ENCODE measurements around the gene CLK3.
A peak's percentile ranks its signal among the peaks of the same experiment; 100 is the strongest.
"Not testable (repeated sequence)": the region's sequence is repeated elsewhere in the genome, so short reads cannot be mapped to it uniquely, and the experiment has no call there.

CLK3 gene

DNA sequence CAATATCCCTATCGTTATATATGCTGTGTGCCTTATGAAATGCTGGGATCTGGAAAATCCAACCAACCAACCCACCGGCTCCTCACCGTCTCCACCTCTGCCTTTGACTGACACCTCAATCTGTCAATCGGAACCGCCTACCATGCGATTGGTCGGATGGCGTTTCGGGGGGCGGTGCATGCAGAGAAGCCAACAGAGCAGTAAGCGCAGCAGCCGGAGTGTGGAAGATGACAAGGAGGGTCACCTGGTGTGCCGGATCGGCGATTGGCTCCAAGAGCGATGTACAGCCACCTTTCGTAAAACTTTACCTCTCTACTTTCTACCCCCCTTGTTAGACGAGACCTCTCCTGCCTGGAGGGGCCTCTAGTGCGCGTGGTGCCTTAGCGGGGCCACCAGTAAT is 6.3 kb downstream of the CLK3 start:
- DNase-seq = no peak

DNA sequence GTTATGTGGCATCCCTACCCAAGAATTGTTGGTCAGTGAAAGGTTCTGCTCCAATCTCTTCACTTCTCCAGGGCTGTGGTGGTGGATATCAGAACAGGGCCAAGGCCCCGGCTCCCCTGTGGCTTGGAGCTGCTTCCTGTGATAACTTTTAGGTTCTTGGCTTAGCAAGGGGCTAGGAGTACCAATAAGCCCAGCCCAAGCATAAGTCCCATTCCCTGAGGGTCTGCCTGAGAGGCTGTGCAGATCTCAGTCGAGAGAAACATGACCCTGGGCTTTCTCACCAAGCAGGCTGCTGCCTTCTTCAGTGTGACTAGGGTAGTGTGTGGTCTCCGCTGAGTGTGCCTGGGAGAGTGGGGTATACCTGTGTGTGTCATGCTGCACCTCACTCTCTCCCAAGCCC is 7.1 kb downstream of the CLK3 start:
- no peak for DNase-seq

- no peak for DNase-seq
These were observed 8.5 kb downstream of the CLK3 start for GRCh38 chr15:74624020-74624602.

DNA sequence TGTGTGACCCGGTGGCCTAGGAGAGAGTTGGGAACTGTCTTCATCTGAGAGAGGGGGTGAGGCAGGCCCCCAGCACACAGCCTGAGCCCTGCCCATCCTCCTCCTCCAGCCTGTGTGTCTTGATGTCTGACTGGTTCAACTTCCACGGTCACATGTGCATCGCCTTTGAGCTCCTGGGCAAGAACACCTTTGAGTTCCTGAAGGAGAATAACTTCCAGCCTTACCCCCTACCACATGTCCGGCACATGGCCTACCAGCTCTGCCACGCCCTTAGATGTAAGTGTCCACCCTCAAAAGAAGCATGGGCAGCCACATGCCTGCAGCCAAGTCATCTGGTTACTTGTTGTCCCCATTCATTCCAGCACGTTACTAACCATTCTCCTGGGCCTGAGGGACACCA is 10.1 kb downstream of the CLK3 start:
- DNase-seq = no peak

DNA sequence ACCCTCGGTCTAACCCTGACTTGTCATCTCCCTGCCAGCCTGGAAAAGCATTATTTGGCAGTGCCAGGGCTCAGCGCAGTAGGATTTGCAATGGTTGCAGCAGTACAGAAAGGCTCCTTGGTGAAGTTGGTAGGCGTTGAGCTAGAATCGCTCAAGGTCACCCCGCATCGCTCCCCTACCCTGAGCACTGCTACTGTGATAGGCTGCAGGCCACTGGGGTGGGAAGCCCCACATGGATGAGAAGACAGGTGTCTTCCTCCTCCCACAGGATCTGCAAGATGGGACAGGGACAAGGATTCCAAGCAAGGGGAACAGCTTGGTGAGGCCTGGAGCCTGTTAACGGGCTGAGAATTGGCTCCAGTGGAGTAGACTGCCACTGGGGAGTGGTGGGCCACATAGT is 10.7 kb downstream of the CLK3 start:
- DNase-seq = no peak

DNA sequence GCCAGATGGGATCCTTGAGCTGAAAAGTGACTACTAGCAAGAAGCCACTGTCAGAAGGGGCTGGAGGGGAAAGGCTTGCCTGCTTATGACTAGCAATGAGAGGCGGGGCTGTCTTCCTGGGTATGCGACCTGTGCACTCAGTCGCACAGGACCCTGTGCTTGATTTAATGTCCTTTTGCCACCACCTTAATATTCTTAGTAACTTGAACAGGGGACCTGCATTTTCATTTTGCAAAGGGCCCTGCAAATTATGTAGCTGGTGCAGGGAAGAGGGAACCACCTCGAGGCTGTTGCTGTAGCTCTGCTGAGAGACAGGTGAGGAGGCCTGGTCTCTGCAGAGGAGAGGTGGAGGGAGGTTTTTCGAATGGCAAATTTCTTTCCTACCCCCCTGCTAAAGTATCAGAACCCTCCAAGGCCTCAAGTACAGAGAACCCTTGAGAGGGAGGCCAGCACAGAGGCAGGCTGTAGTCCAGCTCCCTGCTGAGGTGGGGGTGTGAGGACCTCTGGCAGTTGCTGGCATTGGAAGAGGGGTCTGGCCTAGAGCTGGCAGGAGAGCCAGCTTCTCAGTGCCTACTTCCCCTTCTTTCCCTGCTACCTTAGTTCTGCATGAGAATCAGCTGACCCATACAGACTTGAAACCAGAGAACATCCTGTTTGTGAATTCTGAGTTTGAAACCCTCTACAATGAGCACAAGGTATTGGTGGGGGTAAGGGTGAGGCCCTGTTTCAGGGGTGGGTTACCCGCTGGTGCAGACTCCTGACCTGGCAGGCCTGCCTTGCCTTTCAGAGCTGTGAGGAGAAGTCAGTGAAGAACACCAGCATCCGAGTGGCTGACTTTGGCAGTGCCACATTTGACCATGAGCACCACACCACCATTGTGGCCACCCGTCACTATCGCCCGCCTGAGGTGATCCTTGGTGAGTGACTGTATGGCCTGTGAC is 11.4 kb downstream of the CLK3 start:
- DNase-seq = no peak

- no peak for DNase-seq
These were observed 12.1 kb downstream of the CLK3 start for GRCh38 chr15:74627766-74628165.

GRCh38 chr15:74628199-74628598 is 12.6 kb downstream of the CLK3 start:
- DNase-seq = no peak

- DNase-seq = no peak
These were observed 13.3 kb downstream of the CLK3 start for GRCh38 chr15:74628949-74629348.

GRCh38 chr15:74629696-74630095 is 14.1 kb downstream of the CLK3 start:
- DNase-seq = not testable (repeated sequence)

DNA sequence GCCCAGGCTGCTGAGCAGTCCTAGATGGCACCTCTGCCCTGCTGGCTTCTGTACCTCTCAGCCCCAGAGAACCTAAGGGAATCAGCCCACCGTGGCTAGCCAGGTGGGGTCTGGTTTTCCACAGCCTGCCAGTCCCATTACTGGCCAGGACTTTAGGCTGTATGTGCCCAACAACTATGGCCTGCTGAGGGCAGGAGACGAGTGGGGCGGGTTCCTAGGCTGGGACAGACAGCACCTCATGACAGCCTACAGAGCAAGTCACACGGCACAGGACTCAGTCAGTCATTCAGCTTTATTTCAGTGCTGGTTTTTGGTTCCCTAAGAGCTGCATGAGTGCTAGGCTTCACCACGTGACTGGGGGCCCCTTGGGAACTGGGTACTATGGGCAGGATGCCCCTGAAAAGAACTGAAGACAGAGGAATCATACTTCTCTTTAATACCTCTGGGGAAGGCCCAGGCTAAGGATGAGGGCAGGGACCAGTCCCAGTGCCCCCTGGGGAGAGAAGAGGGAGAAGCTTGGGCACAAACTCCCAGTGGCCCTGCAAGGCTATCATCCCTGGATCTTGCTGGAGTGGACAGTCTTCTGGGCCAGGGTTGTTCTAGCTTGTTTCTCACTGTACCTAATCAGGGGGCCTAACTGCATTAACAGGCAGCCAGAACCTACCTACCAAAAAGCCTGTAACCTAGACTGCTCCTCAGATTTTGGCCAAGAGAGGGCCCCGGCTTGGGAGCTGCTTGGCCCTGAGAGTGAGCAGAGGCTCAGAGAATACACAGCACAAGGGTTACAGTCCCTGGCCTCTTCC is 14.8 kb downstream of the CLK3 start:
- no peak for DNase-seq

DNA sequence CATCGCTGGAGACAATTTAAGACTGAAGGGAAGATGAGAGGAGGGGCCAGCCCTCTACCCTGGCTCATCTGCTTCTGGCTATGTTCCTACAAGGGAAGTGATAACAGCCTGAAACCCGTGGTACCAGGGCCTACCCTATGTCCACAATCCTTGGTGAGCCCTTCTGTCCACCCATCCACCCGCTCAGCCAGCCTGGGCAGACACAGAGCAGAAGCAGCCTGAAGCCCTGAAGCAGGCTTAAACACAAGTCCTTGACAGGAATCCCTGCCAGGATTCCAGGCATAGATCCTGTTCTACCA is 15.4 kb downstream of the CLK3 start:
- no peak for DNase-seq

GRCh38 chr15:74631408-74631807 is 15.8 kb downstream of the CLK3 start:
- no peak for DNase-seq

DNA sequence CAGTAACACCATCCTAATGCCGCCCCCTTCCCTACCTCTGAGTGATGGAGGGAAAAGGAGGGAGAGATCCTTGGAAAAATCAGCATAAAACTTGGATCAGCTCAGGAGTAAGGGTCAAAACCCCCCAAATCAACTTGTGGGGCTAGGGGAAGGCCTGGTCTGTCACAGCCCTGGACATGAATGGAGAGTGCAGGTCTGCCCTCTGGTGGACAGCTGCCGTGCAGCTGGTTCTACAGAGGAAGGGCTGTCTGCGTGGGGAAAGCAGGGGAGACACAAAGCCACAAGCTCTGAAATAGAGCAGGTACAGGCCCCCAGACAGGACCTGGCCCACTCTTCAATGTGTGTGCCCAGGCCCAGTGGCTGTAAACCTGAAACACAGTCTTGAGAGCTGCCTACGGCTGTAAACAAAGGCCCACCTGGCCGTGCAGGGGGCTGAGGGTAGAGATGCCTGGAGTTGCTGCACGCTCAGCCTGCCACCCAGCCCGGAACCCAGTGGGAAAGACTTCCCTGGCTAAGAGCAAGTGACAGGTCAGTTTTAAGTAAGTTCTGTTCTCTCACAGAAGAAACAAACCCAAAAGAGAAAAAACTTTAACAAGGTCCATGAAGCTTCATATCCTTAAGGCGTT is 16.4 kb downstream of the CLK3 start:
- peak in 1 of 2 experiments; percentile 5 for DNase-seq

- DNase-seq = no peak
These were observed 17.0 kb downstream of the CLK3 start for GRCh38 chr15:74632601-74633000.

DNA sequence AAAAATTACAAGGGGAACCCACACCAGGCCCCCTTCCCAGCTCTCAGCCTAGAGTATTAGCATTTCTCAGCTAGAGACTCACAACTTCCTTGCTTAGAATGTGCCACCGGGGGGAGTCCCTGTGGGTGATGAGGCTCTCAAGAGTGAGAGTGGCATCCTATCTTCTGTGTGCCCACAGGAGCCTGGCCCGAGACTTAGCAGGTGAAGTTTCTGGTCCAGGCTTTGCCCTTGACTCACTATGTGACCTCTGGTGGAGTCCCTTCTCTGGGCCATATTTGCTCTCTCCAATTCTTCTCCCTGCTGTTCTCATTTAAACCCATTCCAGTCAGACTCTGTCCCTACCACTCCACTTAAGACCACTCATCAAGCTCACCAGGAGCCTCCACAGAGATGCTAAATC is 18.1 kb downstream of the CLK3 start:
- no peak for DNase-seq

- DNase-seq = peak; percentile 36 to 39
These were observed 19.6 kb downstream of the CLK3 start for GRCh38 chr15:74635228-74635627.

DNA sequence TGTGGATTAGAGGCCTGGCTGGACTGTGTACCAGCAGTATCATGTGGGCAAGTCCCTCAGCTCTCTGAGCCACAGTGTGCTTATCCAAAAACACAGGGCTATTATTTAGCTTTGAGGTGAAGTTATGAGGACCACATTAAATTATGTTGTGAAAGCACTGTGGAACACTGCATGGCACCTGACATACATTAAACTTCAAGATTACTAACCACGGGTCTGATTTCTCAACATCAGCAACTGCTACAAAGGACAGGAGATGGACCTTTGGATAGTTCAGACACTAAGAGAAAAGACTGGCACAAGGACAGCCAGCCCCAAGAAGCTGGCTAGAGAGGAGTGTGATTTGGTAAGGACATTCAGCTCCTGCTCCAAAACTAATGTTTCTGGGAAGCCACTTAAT is 21.3 kb downstream of the CLK3 start:
- DNase-seq = no peak

DNA sequence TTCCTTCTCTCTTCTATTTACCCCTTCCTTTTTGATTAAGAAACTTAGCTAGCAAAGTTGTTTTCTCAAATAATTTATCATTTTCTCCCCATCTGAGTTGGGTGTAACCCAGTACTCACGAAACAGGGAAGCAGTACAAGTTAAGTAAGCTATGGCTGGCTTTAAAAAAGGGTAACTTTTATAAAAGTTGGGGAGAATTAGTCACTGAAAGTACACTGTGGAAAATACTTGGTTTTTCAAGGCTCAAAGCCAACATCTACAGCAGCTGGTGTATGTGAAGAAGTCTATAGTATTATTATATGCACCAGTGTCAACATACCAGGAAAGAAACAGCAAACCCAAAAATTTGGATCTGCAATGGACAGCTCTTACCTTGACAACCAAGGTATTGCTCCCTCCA is 25.5 kb downstream of the CLK3 start:
- no peak for DNase-seq

DNA sequence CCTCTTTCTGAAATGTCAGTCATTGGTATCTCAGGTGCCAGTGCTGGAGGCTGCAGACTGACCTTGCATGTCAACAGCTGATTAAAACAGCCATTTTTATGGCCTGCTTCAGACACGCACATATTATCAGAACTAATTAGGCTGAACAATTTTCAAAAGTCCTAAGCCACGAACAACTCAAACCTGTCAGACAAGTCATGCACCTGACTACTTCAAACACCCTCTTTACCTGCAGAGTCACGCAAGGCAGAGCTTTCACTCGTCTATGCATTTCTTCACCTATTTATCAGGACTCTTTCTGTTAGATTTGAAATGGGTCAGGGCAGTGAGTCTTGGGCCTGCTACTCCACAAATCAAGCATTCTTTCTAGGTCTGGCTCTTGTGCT is 26.7 kb downstream of the CLK3 start:
- no peak for DNase-seq

GRCh38 chr15:74642734-74643664 is 27.4 kb downstream of the CLK3 start:
- DNase-seq = no peak

GRCh38 chr15:74643665-74644204 is 28.1 kb downstream of the CLK3 start:
- no peak for DNase-seq
